HG03139 (cell line): ENCODE measurements around the gene PPP6R1.
A peak's percentile ranks its signal among the peaks of the same experiment; 100 is the strongest.

Source experiments
- ATAC-seq: cut with Tn5 transposase; IDR thresholded peaks from one replicate; pipeline ENCODE4 v1.9.1; 2021; ENCODE audit not compliant: unreplicated experiment

The PPP6R1 gene

GRCh38 chr19:55261671-55262126 lies 2.9 kb upstream of the PPP6R1 start:
- ATAC-seq = no peak

DNA sequence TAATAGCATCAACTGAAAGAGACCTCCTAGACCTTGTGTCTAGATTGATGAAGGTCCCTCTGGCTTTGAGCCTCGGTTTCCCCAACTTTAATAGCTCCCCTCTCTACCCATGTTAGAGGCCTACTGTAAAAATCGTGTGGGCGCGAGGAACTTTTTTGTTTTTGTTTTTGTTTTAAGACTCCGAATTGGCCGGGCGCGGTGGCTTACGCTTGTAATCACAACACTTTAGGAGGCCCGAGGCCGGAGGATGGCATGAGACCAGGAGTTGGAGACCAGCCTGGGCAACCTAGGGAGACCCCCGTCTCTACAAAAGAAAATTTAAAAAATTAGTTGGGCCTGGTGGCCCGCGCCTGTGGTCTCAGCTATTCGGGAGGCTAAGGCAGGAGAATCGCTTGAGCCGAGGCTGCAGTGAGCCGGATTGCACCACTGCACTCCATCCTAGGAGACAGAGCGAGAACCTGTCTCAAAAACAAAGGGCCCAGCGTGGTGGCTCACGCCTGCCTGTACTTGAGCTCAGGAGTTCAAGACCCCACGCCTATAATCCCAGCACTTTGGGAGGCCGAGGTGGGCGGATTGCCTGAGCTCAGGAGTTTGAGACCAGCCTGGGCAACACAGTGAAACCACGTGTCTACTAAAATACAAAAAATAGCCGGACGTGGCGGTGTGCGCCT lies 858 bp upstream of the PPP6R1 start:
- ATAC-seq = no peak

DNA sequence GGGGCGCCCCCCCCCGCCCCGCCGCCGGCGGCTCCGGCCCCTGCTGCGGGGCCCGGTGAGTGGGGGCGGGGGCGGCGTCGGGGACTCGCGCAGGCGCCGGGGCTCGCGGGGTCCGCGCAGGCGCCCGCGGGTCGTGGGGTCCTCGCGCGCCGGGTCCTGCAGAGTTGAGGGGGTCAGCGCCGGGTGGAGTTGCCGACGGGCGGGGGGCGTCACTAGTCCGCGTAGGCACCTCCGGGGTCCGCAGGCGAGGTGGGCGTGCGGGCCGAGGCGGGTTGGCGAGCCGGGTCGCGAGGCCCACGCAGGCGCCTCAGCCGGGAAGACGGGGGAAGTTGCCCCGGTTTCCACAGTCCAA lies 365 bp downstream of the PPP6R1 start:
- peak; percentile 3 for ATAC-seq

- ATAC-seq = no peak
These were observed 1.1 kb downstream of the PPP6R1 start for GRCh38 chr19:55257461-55258420.

DNA sequence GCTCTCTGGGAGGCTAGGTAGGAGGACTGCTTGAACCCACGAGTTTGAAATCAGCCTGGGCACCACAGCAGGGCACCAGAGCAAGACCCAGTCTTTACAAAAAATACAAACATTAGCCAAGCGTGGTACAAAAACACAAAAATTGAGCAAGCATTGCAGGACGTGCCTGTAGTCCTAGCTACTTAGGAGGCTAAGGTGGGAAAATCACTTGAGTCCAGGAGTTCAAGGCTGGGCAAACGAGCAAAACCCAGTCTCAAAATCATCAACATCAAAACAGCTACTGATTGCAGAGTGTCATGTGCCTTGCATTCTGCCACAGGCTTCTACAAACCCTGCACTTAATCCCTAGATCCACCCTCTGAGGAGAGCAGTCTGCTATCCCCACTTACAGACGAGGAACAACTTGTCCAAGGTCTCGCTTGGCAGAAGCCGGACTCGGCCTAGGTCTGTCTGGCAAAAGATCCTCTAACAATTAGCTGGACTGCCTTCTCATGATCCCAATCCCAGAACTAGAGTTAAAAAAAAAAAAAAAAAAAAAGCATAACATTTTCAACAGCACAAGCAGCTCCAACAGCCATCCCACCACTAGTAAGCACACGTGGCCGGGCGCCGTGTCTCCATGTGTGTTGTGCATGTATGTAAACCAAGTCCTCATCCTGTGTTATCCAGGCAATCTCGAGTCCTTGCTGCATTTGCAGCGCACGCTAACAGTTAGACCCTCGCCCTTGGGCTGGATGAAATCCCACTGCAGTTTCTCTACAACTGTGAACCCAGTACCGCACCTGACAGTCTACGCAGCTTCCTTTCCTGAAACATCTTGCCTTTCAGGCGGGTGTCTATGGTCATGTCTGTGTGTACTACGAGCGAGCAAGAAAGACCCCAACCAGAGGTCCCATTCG lies 2.0 kb downstream of the PPP6R1 start:
- ATAC-seq = no peak

GRCh38 chr19:55255618-55256423 lies 3.0 kb downstream of the PPP6R1 start:
- no peak for ATAC-seq

- no peak for ATAC-seq
These were observed 4.2 kb downstream of the PPP6R1 start for GRCh38 chr19:55254625-55254977.

GRCh38 chr19:55253842-55254624 lies 4.8 kb downstream of the PPP6R1 start:
- ATAC-seq = no peak

- ATAC-seq = no peak
These were observed 5.8 kb downstream of the PPP6R1 start for GRCh38 chr19:55252760-55253663.

- no peak for ATAC-seq
These were observed 7.3 kb downstream of the PPP6R1 start for GRCh38 chr19:55251341-55252081.

DNA sequence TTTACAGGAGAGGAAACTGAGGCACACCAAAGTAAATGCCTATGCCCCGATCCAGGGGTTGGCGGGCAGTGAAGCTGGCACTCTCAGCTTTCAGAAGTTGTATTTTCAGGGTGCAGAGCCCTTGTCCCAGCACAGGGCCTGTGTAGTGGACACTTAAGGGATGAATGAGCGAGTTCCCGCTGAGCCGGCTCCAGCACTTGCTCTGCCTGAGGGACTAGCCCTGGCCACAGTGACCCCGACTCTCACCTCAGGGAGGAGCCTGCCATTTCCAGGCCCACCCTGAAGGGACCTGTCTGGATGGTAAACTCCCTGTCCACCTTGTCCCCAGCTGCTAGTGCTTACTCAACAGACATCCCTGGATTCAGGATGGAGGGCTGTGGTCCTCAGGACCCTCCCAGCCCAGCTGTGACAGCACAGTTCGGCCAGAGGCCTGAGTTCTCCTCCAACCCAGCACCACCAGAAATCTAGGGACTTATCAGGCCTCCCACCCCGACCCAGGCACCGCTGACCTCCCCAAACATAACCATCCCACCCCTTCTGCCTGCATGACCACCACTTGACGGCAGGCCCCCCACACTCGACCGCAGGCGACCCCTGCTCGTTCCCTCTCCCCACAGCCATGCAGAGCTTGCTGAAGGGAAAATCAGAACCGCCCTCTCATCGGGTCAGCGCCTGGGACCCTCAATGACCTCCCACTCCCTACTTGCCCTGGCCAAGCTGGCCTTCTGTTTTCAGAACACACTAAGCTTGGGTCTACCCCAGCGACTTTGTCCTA lies 8.4 kb downstream of the PPP6R1 start:
- ATAC-seq = no peak

DNA sequence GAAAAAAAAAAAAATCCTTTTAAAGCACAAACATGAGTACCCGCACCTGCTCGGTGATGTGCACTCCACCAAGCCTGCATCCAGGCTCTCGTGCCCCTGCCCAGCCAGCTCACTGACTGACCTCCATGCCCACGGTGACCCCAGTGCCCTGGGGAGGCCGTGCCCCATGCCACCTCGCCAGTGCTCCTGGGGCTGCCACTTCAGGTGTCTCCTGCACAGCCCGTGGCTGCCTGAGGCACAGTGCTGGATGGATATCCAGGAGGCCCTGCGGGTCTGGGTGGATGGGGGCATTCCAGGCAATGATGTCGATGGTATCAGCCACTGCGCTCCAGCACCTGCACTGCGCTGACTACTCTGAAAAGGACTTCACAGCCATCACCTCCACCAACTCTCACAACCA lies 9.0 kb downstream of the PPP6R1 start:
- ATAC-seq = no peak

GRCh38 chr19:55248704-55249103 lies 10.1 kb downstream of the PPP6R1 start:
- ATAC-seq = no peak

DNA sequence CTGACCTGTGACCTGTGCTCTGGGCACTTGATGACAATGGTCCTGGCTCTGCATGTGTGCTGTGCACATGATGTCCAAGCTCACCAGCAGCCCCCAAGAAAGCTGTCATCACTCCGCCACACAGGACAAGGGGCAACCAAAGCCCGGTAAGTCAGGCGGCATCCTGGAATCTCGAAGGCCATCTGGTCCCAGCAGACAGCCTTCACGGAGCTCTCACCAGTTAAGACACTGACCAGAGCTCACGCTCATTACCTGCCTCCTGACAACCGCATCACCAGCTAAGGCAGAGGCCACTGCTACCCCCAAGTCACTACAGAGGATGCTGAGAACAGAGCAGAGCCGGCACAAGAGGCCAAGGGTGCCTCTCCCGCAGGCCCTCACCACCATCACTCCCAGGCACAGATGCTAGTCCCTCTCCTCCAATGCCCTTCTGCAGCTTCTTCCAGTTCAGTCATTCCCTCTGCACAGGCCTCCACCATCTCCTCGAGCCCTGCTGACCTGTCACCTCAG lies 10.6 kb downstream of the PPP6R1 start:
- no peak for ATAC-seq

- ATAC-seq = no peak
These were observed 11.2 kb downstream of the PPP6R1 start for GRCh38 chr19:55247621-55248099.

GRCh38 chr19:55246462-55247451 lies 12.1 kb downstream of the PPP6R1 start:
- no peak for ATAC-seq
